Nephron (organoid): ENCODE data around the gene GSTT2B.
"Not testable (repeated sequence)": the region's sequence is repeated elsewhere in the genome, so short reads cannot be mapped to it uniquely, and the experiment has no call there.

ENCODE experiments used
- H3K27ac Mint-ChIP-seq, 3 experiments: 2 replicates each; pipeline ENCODE4 v1.8.0; 2020; ENCODE audit warnings: mixed read lengths in 3 of 3, mild to moderate bottlenecking in 2 of 3, moderate library complexity in 1 of 3
- H3K27me3 Mint-ChIP-seq: 2 replicates; pipeline ENCODE4 v1.8.0; 2021; ENCODE audit warnings: low read depth, mild to moderate bottlenecking, moderate library complexity, mixed read lengths
- H3K36me3 Mint-ChIP-seq: 2 replicates; pipeline ENCODE4 v1.8.0; 2020; ENCODE audit warnings: low read depth, mixed read lengths
- H3K4me1 Mint-ChIP-seq: 2 replicates; pipeline ENCODE4 v1.8.0; 2020; ENCODE audit warnings: mixed read lengths
- H3K4me3 Mint-ChIP-seq, 3 experiments: 2 replicates each; pipeline ENCODE4 v1.8.0; 2020; ENCODE audit warnings: mild to moderate bottlenecking in 3 of 3, mixed read lengths in 3 of 3, moderate library complexity in 2 of 3
- H3K9me3 Mint-ChIP-seq: 2 replicates; pipeline ENCODE4 v1.8.0; 2020; ENCODE audit warnings: mixed read lengths
- CTCF ChIP-seq, 3 experiments: fragments of 200-600 bp; sonication (generic); IDR thresholded peaks; one replicate each; pipeline ENCODE4 v1.5.0; 2021; ENCODE audit warnings: antibody characterized with exemption in 3 of 3; ENCODE audit not compliant: unreplicated experiment in 3 of 3

The GSTT2B gene

GRCh38 chr22:23969071-23969470 is 8.1 kb upstream of the GSTT2B start:
- no peaks in the 10 kb centered on the region for H3K4me1 Mint-ChIP-seq
- no peaks in the 10 kb centered on the region for H3K27me3 Mint-ChIP-seq
- no peak overlapping the region for H3K4me3 Mint-ChIP-seq
- H3K36me3 Mint-ChIP-seq: peaks cover 25% of the 10 kb centered on the region
- no peaks in the 10 kb centered on the region for H3K9me3 Mint-ChIP-seq
- H3K27ac Mint-ChIP-seq: no peak overlapping the region
- no peak for TF ChIP-seq CTCF (IDR thresholded peaks at IDR 0.05; ENCODE audit: unreplicated experiment in 3 of 3)

GRCh38 chr22:23966568-23966967 is 5.6 kb upstream of the GSTT2B start, which contains the start of gene DDTL:
TSS of gene DDTL (plus strand) at chr22:23966888. CDS start at chr22:23966915, 27 bp downstream.
- H3K27ac Mint-ChIP-seq, H3K9me3 Mint-ChIP-seq, H3K4me1 Mint-ChIP-seq, H3K4me3 Mint-ChIP-seq, H3K27me3 Mint-ChIP-seq: not testable (repeated sequence)
- H3K36me3 Mint-ChIP-seq: peaks cover 25% of the 10 kb centered on the region

GRCh38 chr22:23966094-23966493 is 5.1 kb upstream of the GSTT2B start:
- H3K4me1 Mint-ChIP-seq, H3K9me3 Mint-ChIP-seq, H3K27me3 Mint-ChIP-seq, H3K4me3 Mint-ChIP-seq, H3K27ac Mint-ChIP-seq: not testable (repeated sequence)
- H3K36me3 Mint-ChIP-seq: peaks cover 20% of the 10 kb centered on the region

- not testable (repeated sequence) for H3K4me1 Mint-ChIP-seq, H3K9me3 Mint-ChIP-seq, H3K27me3 Mint-ChIP-seq, H3K36me3 Mint-ChIP-seq
- H3K27ac Mint-ChIP-seq: peak overlapping the region in 2 of 3 experiments; percentile 11 to 43
- H3K4me3 Mint-ChIP-seq: peak overlapping the region in 2 of 3 experiments; percentile 60 to 61
- peak; percentile 78 to 82 (median 80) for TF ChIP-seq CTCF (IDR thresholded peaks at IDR 0.05; ENCODE audit: unreplicated experiment in 3 of 3)
These were observed 4.6 kb downstream of the GSTT2B start for GRCh38 chr22:23956301-23956900.

GRCh38 chr22:23955886-23956285 is 5.1 kb downstream of the GSTT2B start:
- H3K36me3 Mint-ChIP-seq, H3K9me3 Mint-ChIP-seq, H3K27me3 Mint-ChIP-seq, H3K4me1 Mint-ChIP-seq, H3K27ac Mint-ChIP-seq, H3K4me3 Mint-ChIP-seq: not testable (repeated sequence)

GRCh38 chr22:23954991-23955305 is 6.0 kb downstream of the GSTT2B start:
- not testable (repeated sequence) for H3K27me3 Mint-ChIP-seq, H3K4me1 Mint-ChIP-seq, H3K4me3 Mint-ChIP-seq, H3K27ac Mint-ChIP-seq, H3K36me3 Mint-ChIP-seq, H3K9me3 Mint-ChIP-seq

- not testable (repeated sequence) for H3K9me3 Mint-ChIP-seq, H3K36me3 Mint-ChIP-seq, H3K4me3 Mint-ChIP-seq, H3K27ac Mint-ChIP-seq, H3K27me3 Mint-ChIP-seq, H3K4me1 Mint-ChIP-seq
These were observed 6.6 kb downstream of the GSTT2B start for GRCh38 chr22:23954193-23954990.

GRCh38 chr22:23953485-23953884 is 7.5 kb downstream of the GSTT2B start:
- H3K4me1 Mint-ChIP-seq, H3K27me3 Mint-ChIP-seq, H3K27ac Mint-ChIP-seq, H3K4me3 Mint-ChIP-seq, H3K9me3 Mint-ChIP-seq, H3K36me3 Mint-ChIP-seq: not testable (repeated sequence)

- H3K27ac Mint-ChIP-seq, H3K27me3 Mint-ChIP-seq, H3K36me3 Mint-ChIP-seq, H3K4me1 Mint-ChIP-seq, H3K4me3 Mint-ChIP-seq, H3K9me3 Mint-ChIP-seq: not testable (repeated sequence)
These were observed 8.1 kb downstream of the GSTT2B start for GRCh38 chr22:23952794-23953405.

GRCh38 chr22:23951383-23951782 is 9.6 kb downstream of the GSTT2B start:
- peak overlapping the region in 1 of 3 experiments; percentile 61 for H3K27ac Mint-ChIP-seq
- not testable (repeated sequence) for H3K9me3 Mint-ChIP-seq, H3K36me3 Mint-ChIP-seq, H3K27me3 Mint-ChIP-seq, H3K4me3 Mint-ChIP-seq, H3K4me1 Mint-ChIP-seq

GRCh38 chr22:23949764-23950163 is 11.2 kb downstream of the GSTT2B start:
- not testable (repeated sequence) for H3K27ac Mint-ChIP-seq, H3K36me3 Mint-ChIP-seq, H3K4me1 Mint-ChIP-seq, H3K27me3 Mint-ChIP-seq, H3K4me3 Mint-ChIP-seq, H3K9me3 Mint-ChIP-seq

- H3K4me3 Mint-ChIP-seq, H3K9me3 Mint-ChIP-seq, H3K27me3 Mint-ChIP-seq: not testable (repeated sequence)
These were observed 13.6 kb downstream of the GSTT2B start for GRCh38 chr22:23947391-23947790.

GRCh38 chr22:23940166-23940565 is 20.8 kb downstream of the GSTT2B start:
- H3K36me3 Mint-ChIP-seq, H3K27me3 Mint-ChIP-seq, H3K4me3 Mint-ChIP-seq, H3K4me1 Mint-ChIP-seq, H3K9me3 Mint-ChIP-seq, H3K27ac Mint-ChIP-seq: not testable (repeated sequence)

More at GRCh38 chr22:23947391-23947790, 13.6 kb downstream of the GSTT2B start:
- not testable (repeated sequence) for H3K36me3 Mint-ChIP-seq, H3K4me1 Mint-ChIP-seq, H3K27ac Mint-ChIP-seq
